GM19193 (cell line): Measurements from ENCODE around the gene GALNT15.

ENCODE experiments used
- POLR2A ChIP-seq: IDR thresholded peaks from 4 replicates; pipeline ENCODE4 v1.6.1; 2011; ENCODE audit not compliant: insufficient read depth, insufficient read length; ENCODE audit errors: extremely low read depth

The GALNT15 gene

GRCh38 chr3:16245609-16246008 lies 71.1 kb downstream of the GALNT15 start:
- no peak for TF ChIP-seq POLR2A

- TF ChIP-seq POLR2A = no peak
Observed at GRCh38 chr3:16247282-16248061, 73.0 kb downstream of the GALNT15 start.

GRCh38 chr3:16248556-16248955 lies 74.1 kb downstream of the GALNT15 start:
- no peak for TF ChIP-seq POLR2A

- TF ChIP-seq POLR2A = no peak
Observed at GRCh38 chr3:16249336-16249735, 74.9 kb downstream of the GALNT15 start.

GRCh38 chr3:16249886-16250285 lies 75.4 kb downstream of the GALNT15 start:
- TF ChIP-seq POLR2A = no peak

GRCh38 chr3:16251316-16252085 lies 77.0 kb downstream of the GALNT15 start:
- no peak for TF ChIP-seq POLR2A

- no peak for TF ChIP-seq POLR2A
Observed at GRCh38 chr3:16252243-16252978, 77.9 kb downstream of the GALNT15 start.

- no peak for TF ChIP-seq POLR2A
Observed at GRCh38 chr3:16252988-16253387, 78.5 kb downstream of the GALNT15 start.

GRCh38 chr3:16253601-16254000 lies 79.1 kb downstream of the GALNT15 start:
- TF ChIP-seq POLR2A = no peak

GRCh38 chr3:16254916-16255315 lies 80.4 kb downstream of the GALNT15 start:
- TF ChIP-seq POLR2A = no peak

- TF ChIP-seq POLR2A = no peak
Observed at GRCh38 chr3:16255326-16255725, 80.8 kb downstream of the GALNT15 start.

- TF ChIP-seq POLR2A = no peak
Observed at GRCh38 chr3:16255726-16256125, 81.2 kb downstream of the GALNT15 start.

- TF ChIP-seq POLR2A = no peak
Observed at GRCh38 chr3:16257309-16257708, 82.8 kb downstream of the GALNT15 start.

GRCh38 chr3:16258177-16258576 lies 83.7 kb downstream of the GALNT15 start:
- no peak for TF ChIP-seq POLR2A

GRCh38 chr3:16258866-16259265 lies 84.4 kb downstream of the GALNT15 start:
- no peak for TF ChIP-seq POLR2A
